ENCODE measurements around the gene LRMDA.

The LRMDA gene

GRCh38 chr10:75449382-75450074 is 18.1 kb downstream of the LRMDA start:
- DNase-seq: no peak

- no peak for DNase-seq
Observed at GRCh38 chr10:75450075-75450445, 18.6 kb downstream of the LRMDA start.

GRCh38 chr10:75450644-75451640 is 19.5 kb downstream of the LRMDA start:
- no peak for DNase-seq

GRCh38 chr10:75451831-75452230 is 20.4 kb downstream of the LRMDA start:
- DNase-seq: no peak

- no peak for DNase-seq
Observed at GRCh38 chr10:75452997-75453396, 21.6 kb downstream of the LRMDA start.

- DNase-seq: no peak
Observed at GRCh38 chr10:75456122-75456521, 24.7 kb downstream of the LRMDA start.

GRCh38 chr10:75460059-75460458 is 28.6 kb downstream of the LRMDA start:
- no peak for DNase-seq

GRCh38 chr10:75461672-75462649 is 30.5 kb downstream of the LRMDA start:
- no peak for DNase-seq

- DNase-seq: no peak
Observed at GRCh38 chr10:75462865-75463264, 31.4 kb downstream of the LRMDA start.

GRCh38 chr10:75464478-75465449 is 33.3 kb downstream of the LRMDA start:
- no peak for DNase-seq

- no peak for DNase-seq
Observed at GRCh38 chr10:75465450-75465827, 34.0 kb downstream of the LRMDA start.

GRCh38 chr10:75466001-75466400 is 34.6 kb downstream of the LRMDA start:
- no peak for DNase-seq

- DNase-seq: no peak
Observed at GRCh38 chr10:75466886-75467285, 35.5 kb downstream of the LRMDA start.

GRCh38 chr10:75468612-75469005 is 37.2 kb downstream of the LRMDA start:
- DNase-seq: no peak

- no peak for DNase-seq
Observed at GRCh38 chr10:75469006-75469616, 37.7 kb downstream of the LRMDA start.

- DNase-seq: no peak
Observed at GRCh38 chr10:75470901-75471300, 39.5 kb downstream of the LRMDA start.

- no peak for DNase-seq
Observed at GRCh38 chr10:75472685-75473084, 41.3 kb downstream of the LRMDA start.

- no peak for DNase-seq
Observed at GRCh38 chr10:75474106-75474505, 42.7 kb downstream of the LRMDA start.

- no peak for DNase-seq
Observed at GRCh38 chr10:75475460-75476182, 44.2 kb downstream of the LRMDA start.

- DNase-seq: no peak
Observed at GRCh38 chr10:75476569-75476968, 45.1 kb downstream of the LRMDA start.

GRCh38 chr10:75476985-75477384 is 45.6 kb downstream of the LRMDA start:
- DNase-seq: no peak
